ENCODE measurements around the gene ZNF580.

ZNF580 gene

DNA sequence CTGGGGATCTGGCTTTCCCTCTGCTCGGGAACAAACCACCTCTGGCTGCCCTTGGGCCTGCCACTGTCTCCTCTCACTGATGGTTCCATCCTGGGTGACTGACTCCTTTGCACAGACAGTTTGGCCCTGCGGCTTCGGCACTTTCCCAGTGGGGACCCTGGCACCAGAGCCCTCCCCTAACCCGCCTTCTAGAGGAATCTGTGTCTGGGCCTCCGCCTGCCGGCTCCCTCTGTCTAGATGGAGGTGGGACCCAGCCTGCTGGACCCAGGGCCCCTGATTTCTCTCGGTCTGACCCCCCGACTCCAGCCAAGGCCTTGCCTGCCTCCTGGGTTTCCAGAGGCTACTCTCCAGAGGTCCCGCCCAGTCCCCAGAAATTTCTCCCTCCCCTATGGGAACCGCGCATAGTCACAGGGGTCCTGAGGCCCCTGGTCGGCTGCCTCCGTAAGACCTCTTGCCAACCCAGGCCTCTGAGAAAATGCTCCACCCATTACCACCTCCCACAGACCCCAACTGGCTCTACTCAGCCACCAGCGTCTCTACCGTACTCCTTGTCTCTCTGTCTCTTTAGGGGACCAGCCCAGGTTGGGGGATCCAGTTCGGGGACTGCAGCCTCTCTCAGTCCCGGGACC, 9.9 kb downstream of the ZNF580 start:
- no peak for TF ChIP-seq CTCF (IDR thresholded peaks at IDR 0.05; ENCODE audit: insufficient read depth, low read depth, low read length, missing control alignments)
- no peak overlapping the region for H3K4me3 ChIP-seq (ENCODE audit: low read depth, low read length)
- no peak for DNase-seq (ENCODE audit: low read depth)

GRCh38 chr19:55651236-55651635, 10.4 kb downstream of the ZNF580 start:
- no peak overlapping the region for H3K4me3 ChIP-seq (ENCODE audit: low read depth, low read length)
- no peak for TF ChIP-seq CTCF (IDR thresholded peaks at IDR 0.05; ENCODE audit: insufficient read depth, low read depth, low read length, missing control alignments)
- DNase-seq (ENCODE audit: low read depth) = no peak

- no peak overlapping the region; the same call in 1 of the 2 replicates for H3K4me3 ChIP-seq (ENCODE audit: low read depth, low read length)
- no peak for TF ChIP-seq CTCF (IDR thresholded peaks at IDR 0.05; ENCODE audit: insufficient read depth, low read depth, low read length, missing control alignments)
- DNase-seq (ENCODE audit: low read depth) = no peak
Measured at GRCh38 chr19:55652311-55653128, 11.7 kb downstream of the ZNF580 start.

- DNase-seq (ENCODE audit: low read depth) = peak; percentile 99
- H3K4me3 ChIP-seq (ENCODE audit: low read depth, low read length) = peak overlapping the region; percentile 82
- TF ChIP-seq CTCF (IDR thresholded peaks at IDR 0.05; ENCODE audit: insufficient read depth, low read depth, low read length, missing control alignments) = peak; percentile 100
Measured at GRCh38 chr19:55653651-55654322, 13.0 kb downstream of the ZNF580 start.

DNA sequence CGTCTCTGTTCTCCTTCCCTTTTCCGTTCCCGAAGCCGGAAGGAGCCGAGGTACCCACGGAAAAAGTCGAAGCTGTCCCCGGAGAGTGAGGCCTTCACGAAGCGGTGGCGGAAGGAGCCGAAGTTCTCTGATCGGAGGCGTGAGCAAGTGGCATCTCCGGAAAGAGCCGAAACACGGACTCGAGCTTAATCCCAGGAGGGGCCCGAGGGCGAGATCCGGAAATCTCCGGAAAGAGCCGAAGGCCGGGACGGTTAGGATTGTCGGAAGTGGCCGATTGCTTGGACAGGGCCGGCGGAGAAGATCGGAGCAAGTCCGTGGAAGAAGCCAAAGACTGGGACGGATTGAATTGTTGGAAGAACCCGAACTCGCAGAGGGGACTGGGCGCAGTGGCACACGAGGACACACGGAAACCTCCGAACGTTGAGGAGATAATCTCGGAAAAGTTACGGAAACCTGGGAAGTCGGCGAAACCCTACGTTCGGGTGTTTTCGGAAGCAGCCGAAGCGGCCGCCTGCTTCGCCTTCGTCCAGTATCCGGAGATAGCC, 13.6 kb downstream of the ZNF580 start:
- TF ChIP-seq CTCF (IDR thresholded peaks at IDR 0.05; ENCODE audit: insufficient read depth, low read depth, low read length, missing control alignments) = no peak
- peak; percentile 100 for DNase-seq (ENCODE audit: low read depth)
- peak overlapping the region; percentile 82 for H3K4me3 ChIP-seq (ENCODE audit: low read depth, low read length)

DNA sequence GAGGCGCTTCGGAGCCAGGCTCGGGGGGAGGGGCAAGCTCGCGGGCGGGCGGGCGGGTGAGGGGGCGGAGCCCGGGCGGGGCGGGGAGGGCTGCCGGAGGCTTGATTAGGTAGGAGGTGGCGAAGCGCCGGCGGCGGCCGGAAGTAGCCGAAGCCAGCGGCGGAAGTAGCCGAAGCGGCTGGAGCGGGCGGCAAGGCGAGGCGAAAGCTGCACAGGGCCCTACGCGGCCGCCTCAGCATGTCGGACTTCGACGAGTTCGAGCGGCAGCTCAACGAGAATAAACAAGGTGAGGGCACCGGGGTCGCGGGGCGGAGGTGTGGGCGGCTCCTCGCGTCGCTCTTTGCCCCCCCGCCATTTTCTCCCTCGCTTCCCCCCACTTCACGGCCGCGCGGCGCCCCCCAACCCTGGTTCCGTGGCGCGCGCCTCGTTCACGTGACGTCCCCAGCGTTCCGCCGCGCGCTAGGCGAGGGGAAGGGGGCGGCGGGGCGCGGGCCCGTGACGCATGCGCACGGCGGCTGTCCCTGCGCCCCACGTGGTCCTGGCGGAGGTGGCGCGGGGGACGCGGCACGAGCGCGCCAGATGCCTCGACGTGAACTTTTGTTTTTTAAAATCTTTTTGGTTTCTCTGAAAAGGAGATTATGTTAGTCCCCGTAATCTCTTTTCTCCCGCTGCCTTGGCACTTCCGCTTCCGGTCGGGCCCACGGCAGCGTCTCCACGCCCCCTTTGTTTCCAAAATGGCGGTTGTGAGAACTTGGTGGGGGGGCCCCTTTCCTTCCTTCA, 14.3 kb downstream of the ZNF580 start, which contains the start of gene U2AF2:
TSS of gene U2AF2 (plus strand) at position 168 of the 780 bp plus-strand sequence. CDS start at position 238, 70 bp downstream.
- TF ChIP-seq CTCF (IDR thresholded peaks at IDR 0.05; ENCODE audit: insufficient read depth, low read depth, low read length, missing control alignments) = no peak
- H3K4me3 ChIP-seq (ENCODE audit: low read depth, low read length) = peak within 1 kb of the TSS; percentile 82
- peak; percentile 97 for DNase-seq (ENCODE audit: low read depth)
